GM23248 (cell line): ENCODE measurements around the gene SNRK.

ENCODE experiments used
- EZH2 ChIP-seq: fragments of 200-600 bp; sonication (generic); IDR thresholded peaks from 2 replicates; pipeline ENCODE4 v1.6.1; 2018; ENCODE audit warnings: antibody characterized with exemption, mild to moderate bottlenecking; ENCODE audit not compliant: insufficient read depth, poor library complexity, severe bottlenecking
- EZH2phosphoT487 ChIP-seq: fragments of 200-600 bp; sonication (generic); IDR thresholded peaks from 2 replicates; pipeline ENCODE4 v1.6.1; 2018; ENCODE audit warnings: antibody characterized with exemption, moderate library complexity, mild to moderate bottlenecking, low read depth; ENCODE audit not compliant: insufficient read depth

GRCh38 chr3:43345877-43346276, 59.5 kb downstream of the SNRK start:
- TF ChIP-seq EZH2 (no peak), EZH2phosphoT487 (no peak)
